GM19035 (cell line): ENCODE data around the gene TIMM29.
A peak's percentile ranks its signal among the peaks of the same experiment; 100 is the strongest.

Source experiments
- ATAC-seq: cut with Tn5 transposase; IDR thresholded peaks from one replicate; pipeline ENCODE4 v1.9.1; 2021; ENCODE audit not compliant: unreplicated experiment

Gene TIMM29

GRCh38 chr19:10911579-10912363 is 16.8 kb upstream of the TIMM29 start:
- no peak for ATAC-seq

- ATAC-seq = no peak
These were observed 16.0 kb upstream of the TIMM29 start for GRCh38 chr19:10912619-10913018.

GRCh38 chr19:10913716-10914340 is 14.8 kb upstream of the TIMM29 start:
- no peak for ATAC-seq

GRCh38 chr19:10915130-10916091 is 13.2 kb upstream of the TIMM29 start:
- no peak for ATAC-seq

GRCh38 chr19:10916602-10917001 is 12.0 kb upstream of the TIMM29 start:
- ATAC-seq = no peak

GRCh38 chr19:10918359-10918758 is 10.3 kb upstream of the TIMM29 start:
- no peak for ATAC-seq

- no peak for ATAC-seq
These were observed 9.0 kb upstream of the TIMM29 start for GRCh38 chr19:10919352-10920287.

GRCh38 chr19:10920288-10920655 is 8.3 kb upstream of the TIMM29 start:
- no peak for ATAC-seq

- no peak for ATAC-seq
These were observed 7.8 kb upstream of the TIMM29 start for GRCh38 chr19:10920781-10921180.

- ATAC-seq = no peak
These were observed 7.3 kb upstream of the TIMM29 start for GRCh38 chr19:10921199-10921909.

- ATAC-seq = no peak
These were observed 6.5 kb upstream of the TIMM29 start for GRCh38 chr19:10921910-10922637.

- ATAC-seq = no peak
These were observed 6.0 kb upstream of the TIMM29 start for GRCh38 chr19:10922638-10923014.

- no peak for ATAC-seq
These were observed 5.1 kb upstream of the TIMM29 start for GRCh38 chr19:10923260-10924112.

GRCh38 chr19:10924597-10924996 is 4.0 kb upstream of the TIMM29 start:
- no peak for ATAC-seq

- peak; percentile 25 for ATAC-seq
These were observed 665 bp upstream of the TIMM29 start for GRCh38 chr19:10927730-10928562.

GRCh38 chr19:10929402-10929794 is 787 bp downstream of the TIMM29 start:
- ATAC-seq = no peak

GRCh38 chr19:10935371-10936059 is 6.9 kb downstream of the TIMM29 start:
- no peak for ATAC-seq
